IPS DF 4.7 (cell line): Measurements from ENCODE around the gene NDUFAF4.

Experiments used
- DNase-seq: peaks from one replicate; pipeline ENCODE4 v3.0.0-alpha.2; 2013; ENCODE audit warnings: low spot score; ENCODE audit errors: extremely low read depth

The NDUFAF4 gene

GRCh38 chr6:96897396-96898240, at the start of gene NDUFAF4:
Gene NDUFAF4 (minus strand): TSS chr6:96897891. CDS start chr6:96897801, 90 bp downstream.
- DNase-seq = no peak

GRCh38 chr6:96947055-96947454, 49.4 kb upstream of the NDUFAF4 start:
- no peak for DNase-seq

GRCh38 chr6:96943555-96944215, 46.0 kb upstream of the NDUFAF4 start:
- no peak for DNase-seq

GRCh38 chr6:96942676-96943075, 45.0 kb upstream of the NDUFAF4 start:
- DNase-seq = no peak

- DNase-seq = no peak
Measured at GRCh38 chr6:96940322-96940721, 42.6 kb upstream of the NDUFAF4 start.

GRCh38 chr6:96939007-96939805, 41.5 kb upstream of the NDUFAF4 start:
- no peak for DNase-seq

- no peak for DNase-seq
Measured at GRCh38 chr6:96934087-96934486, 36.4 kb upstream of the NDUFAF4 start.

- DNase-seq = no peak
Measured at GRCh38 chr6:96931198-96931597, 33.5 kb upstream of the NDUFAF4 start.

GRCh38 chr6:96929741-96930140, 32.0 kb upstream of the NDUFAF4 start:
- DNase-seq = no peak

GRCh38 chr6:96927660-96928059, 30.0 kb upstream of the NDUFAF4 start:
- DNase-seq = no peak

- no peak for DNase-seq
Measured at GRCh38 chr6:96926425-96926824, 28.7 kb upstream of the NDUFAF4 start.

- no peak for DNase-seq
Measured at GRCh38 chr6:96925290-96925687, 27.6 kb upstream of the NDUFAF4 start.

- no peak for DNase-seq
Measured at GRCh38 chr6:96923871-96924493, 26.3 kb upstream of the NDUFAF4 start.

- no peak for DNase-seq
Measured at GRCh38 chr6:96923400-96923799, 25.7 kb upstream of the NDUFAF4 start.

- DNase-seq = no peak
Measured at GRCh38 chr6:96917098-96917497, 19.4 kb upstream of the NDUFAF4 start.

- DNase-seq = no peak
Measured at GRCh38 chr6:96913621-96914020, 15.9 kb upstream of the NDUFAF4 start.

- DNase-seq = no peak
Measured at GRCh38 chr6:96911751-96912150, 14.1 kb upstream of the NDUFAF4 start.

- DNase-seq = no peak
Measured at GRCh38 chr6:96911171-96911570, 13.5 kb upstream of the NDUFAF4 start.

GRCh38 chr6:96909811-96910210, 12.1 kb upstream of the NDUFAF4 start:
- DNase-seq = no peak

- no peak for DNase-seq
Measured at GRCh38 chr6:96907498-96907897, 9.8 kb upstream of the NDUFAF4 start.

- DNase-seq = no peak
Measured at GRCh38 chr6:96900873-96901272, 3.2 kb upstream of the NDUFAF4 start.
